CD4-positive, alpha-beta T cell treated with Interferon alpha-2 for 1 hour (primary cell): ENCODE measurements around the gene POLH.
"Not testable (repeated sequence)": the region's sequence is repeated elsewhere in the genome, so short reads cannot be mapped to it uniquely, and the experiment has no call there.

Source experiments
- DNase-seq, 2 donors: peaks; one replicate each; pipeline ENCODE4 v3.0.0-alpha.2; 2020 to 2022

POLH gene

GRCh38 chr6:43634702-43635303 lies 58.8 kb downstream of the POLH start:
- no peak for DNase-seq

- DNase-seq: peak; percentile 76 to 86
These were observed 59.7 kb downstream of the POLH start, which contains the start of gene MAD2L1BP for GRCh38 chr6:43635387-43636307. Gene MAD2L1BP, plus strand, starts transcription at chr6:43635840. Its CDS starts 36 bp downstream, at chr6:43635876.

- peak in 1 of 2 donors; percentile 24 for DNase-seq
These were observed 60.3 kb downstream of the POLH start for GRCh38 chr6:43636308-43636659.

- DNase-seq: no peak
These were observed 64.2 kb downstream of the POLH start for GRCh38 chr6:43639984-43640800.

GRCh38 chr6:43644940-43645612 lies 69.1 kb downstream of the POLH start, which contains the start of gene RSPH9:
Gene RSPH9, plus strand, starts transcription at chr6:43645036. Its CDS starts 63 bp downstream, at chr6:43645099.
- peak; percentile 74 to 78 for DNase-seq

- no peak for DNase-seq
These were observed 69.6 kb downstream of the POLH start for GRCh38 chr6:43645613-43645964.

- no peak for DNase-seq
These were observed 71.6 kb downstream of the POLH start for GRCh38 chr6:43647613-43648012.

GRCh38 chr6:43648248-43648647 lies 72.3 kb downstream of the POLH start:
- DNase-seq: no peak

GRCh38 chr6:43652822-43653221 lies 76.8 kb downstream of the POLH start:
- not testable (repeated sequence) for DNase-seq

- no peak for DNase-seq
These were observed 81.3 kb downstream of the POLH start for GRCh38 chr6:43657221-43657802.

- DNase-seq: no peak
These were observed 82.2 kb downstream of the POLH start for GRCh38 chr6:43658161-43658560.

- DNase-seq: not testable (repeated sequence)
These were observed 87.0 kb downstream of the POLH start for GRCh38 chr6:43662948-43663347.
